C4-2B (cell line): ENCODE measurements around the gene MUL1.
A peak's percentile ranks its signal among the peaks of the same experiment; 100 is the strongest.

ENCODE experiments used
- H3K27ac ChIP-seq: fragments of 450-650 bp; 2 replicates; pipeline ENCODE4 v1.5.1; 2017
- CTCF ChIP-seq: fragments of 450-650 bp; conservative IDR thresholded peaks from 2 replicates; pipeline ENCODE4 v1.5.1; 2017; ENCODE audit warnings: mild to moderate bottlenecking
- ZFX ChIP-seq: fragments of 450-650 bp; IDR thresholded peaks from 2 replicates; pipeline ENCODE4 v1.6.1; 2017

Gene MUL1

GRCh38 chr1:20491178-20491577, 16.8 kb downstream of the MUL1 start:
- TF ChIP-seq CTCF (no peak), ZFX (no peak)
- H3K27ac ChIP-seq = peak overlapping the region; percentile 1; the same call in 1 of the 2 replicates

- peak overlapping the region; percentile 62; the same call in 1 of the 2 replicates for H3K27ac ChIP-seq
- no peak for TF ChIP-seq CTCF
- TF ChIP-seq ZFX = no peak
These were observed 20.7 kb downstream of the MUL1 start for GRCh38 chr1:20487236-20487590.

GRCh38 chr1:20486457-20487235, 21.3 kb downstream of the MUL1 start:
- TF ChIP-seq CTCF = no peak
- TF ChIP-seq ZFX = no peak
- peak overlapping the region; percentile 62 for H3K27ac ChIP-seq

GRCh38 chr1:20485527-20486456, 22.2 kb downstream of the MUL1 start, which contains the start of gene CAMK2N1:
Gene CAMK2N1 (minus strand): TSS chr1:20486210. CDS start chr1:20485379, 831 bp downstream.
- H3K27ac ChIP-seq = peak within 1 kb of the TSS; percentile 62
- no peak for TF ChIP-seq CTCF
- no peak for TF ChIP-seq ZFX

- H3K27ac ChIP-seq = peak overlapping the region; percentile 62
These were observed 23.2 kb downstream of the MUL1 start for GRCh38 chr1:20484519-20485462.

More at GRCh38 chr1:20484519-20485462, 23.2 kb downstream of the MUL1 start:
- TF ChIP-seq ZFX (no peak), CTCF (no peak; the same call in 1 of the 2 replicates)
